Muscle of back (tissue), 11 donors: ENCODE data around the gene INCA1. TPM values are rescaled to one million over a fixed set of nuclear protein-coding genes. Genes with fewer than 3 reads are reported as not detected.

ENCODE experiments used
- DNase-seq, 3 donors: peaks; one replicate each; pipeline versions ENCODE4 v3.0.0 to v3.0.0-alpha.2; 2013
- polyA plus RNA-seq, 10 donors: library from polyadenylated mRNA; unstranded; fragments of 120-200 nt; gene quantifications; one replicate each; pipeline ENCODE4 v1.2.1, GENCODE V29; 2013; ENCODE audit not compliant: insufficient read length in 10 of 10

Gene INCA1
- polyA plus RNA-seq, 10 donors, result 3.0 to 6.9 (median 4.2) TPM

- no peak for DNase-seq
These were observed 17.0 kb upstream of the INCA1 start for GRCh38 chr17:5014357-5014756.

GRCh38 chr17:5011928-5012327 lies 14.6 kb upstream of the INCA1 start:
- no peak for DNase-seq

DNA sequence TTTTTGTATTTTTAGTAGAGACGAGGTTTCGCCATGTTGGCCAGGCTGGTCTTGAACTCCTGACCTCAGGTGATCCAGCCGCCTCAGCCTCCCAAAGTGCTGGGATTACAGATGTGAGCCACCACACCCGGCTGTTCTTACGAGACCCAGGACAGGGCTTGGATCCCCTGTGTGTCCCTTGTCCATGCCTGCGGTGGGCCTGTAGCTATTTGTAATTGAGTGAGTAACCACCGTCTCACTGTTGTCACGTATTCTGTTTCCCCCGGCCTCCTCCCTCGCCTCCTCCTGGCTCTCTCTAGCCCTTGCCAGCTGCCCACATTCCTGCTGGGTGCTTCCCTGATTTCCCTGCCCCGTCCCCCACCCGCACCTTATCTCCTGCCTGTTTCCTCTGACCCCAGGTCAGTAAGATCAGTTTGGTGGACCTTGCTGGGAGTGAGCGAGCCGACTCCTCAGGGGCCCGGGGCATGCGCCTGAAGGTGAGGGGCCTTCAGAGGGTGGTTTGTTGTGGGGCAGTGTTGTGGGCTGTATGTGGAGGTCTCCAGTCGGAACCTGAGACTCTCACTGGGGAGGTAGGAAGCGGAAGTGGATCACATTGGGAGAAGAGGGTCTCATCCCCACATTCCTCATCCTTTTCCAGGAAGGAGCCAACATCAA lies 6.0 kb upstream of the INCA1 start:
- no peak for DNase-seq

GRCh38 chr17:5002121-5002788 lies 4.9 kb upstream of the INCA1 start:
- DNase-seq, result no peak

- peak in 2 of 3 donors; percentile 33 to 65 for DNase-seq
These were observed 2.9 kb upstream of the INCA1 start for GRCh38 chr17:5000237-5000639.

DNA sequence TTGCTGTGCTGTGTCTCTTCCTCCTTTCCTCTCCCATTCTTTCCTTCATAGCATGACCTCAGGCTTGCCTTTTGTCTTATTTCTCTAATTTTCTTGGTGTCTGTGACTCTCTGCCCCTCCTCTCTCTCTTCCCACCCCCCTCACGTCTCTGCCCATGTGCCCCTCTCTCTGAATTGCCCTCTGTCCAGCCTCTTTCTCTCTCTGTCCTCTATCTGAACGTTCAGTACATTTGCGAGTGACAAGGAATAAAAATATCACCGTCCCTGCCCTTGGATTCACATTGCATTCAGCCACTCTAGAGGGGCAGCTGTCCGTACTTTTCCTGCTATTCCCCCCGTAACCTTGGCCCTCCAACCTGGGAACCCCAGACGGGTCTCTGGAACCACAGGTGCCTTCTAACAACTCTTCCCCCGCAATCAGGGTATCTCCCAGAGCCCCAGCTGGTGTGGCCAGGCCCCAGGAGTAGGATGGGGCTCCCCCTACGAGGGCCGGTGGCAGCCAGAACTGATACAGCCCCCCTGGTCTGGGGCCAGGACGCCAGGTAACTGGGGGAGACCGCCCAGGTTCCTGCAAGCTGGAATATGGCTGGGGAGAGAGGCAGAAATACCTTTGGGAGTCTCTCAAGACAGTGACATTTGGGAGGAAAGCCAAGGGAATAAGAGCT lies 2.2 kb upstream of the INCA1 start:
- no peak for DNase-seq

DNA sequence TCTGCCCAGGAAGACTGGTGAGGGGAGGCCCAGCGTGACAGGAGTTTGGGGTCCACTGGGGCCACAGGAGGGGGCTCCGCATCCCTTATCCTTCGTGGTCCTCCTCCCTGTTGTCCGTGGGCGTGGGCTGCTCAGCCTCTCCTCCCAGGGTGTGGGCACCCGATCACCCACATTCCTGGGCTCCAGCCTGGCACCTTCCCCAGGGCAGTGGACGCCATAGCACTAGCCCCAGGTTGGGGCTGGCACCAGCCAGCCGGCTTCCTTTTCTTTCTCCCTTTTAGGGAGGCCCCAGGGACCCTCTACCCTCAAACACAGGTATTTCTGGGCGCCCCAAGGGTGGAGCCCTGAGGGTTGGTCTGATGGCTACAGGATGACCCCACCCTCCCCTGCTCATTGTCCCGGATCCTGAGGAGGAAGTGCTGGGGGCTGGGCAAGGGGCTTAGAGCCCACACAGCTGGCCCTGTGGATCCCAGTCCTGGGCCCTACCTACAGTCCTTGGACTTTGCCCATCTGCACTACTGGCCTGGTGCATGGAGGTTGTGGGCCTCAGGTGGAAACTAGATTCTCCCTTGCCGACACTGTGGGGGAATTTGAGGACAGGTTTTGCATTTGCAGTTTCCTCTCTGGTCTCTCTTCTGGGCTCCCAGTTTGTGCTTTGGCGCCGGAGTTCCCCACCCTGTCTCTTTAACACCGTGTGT lies 1.6 kb upstream of the INCA1 start:
- no peak for DNase-seq

DNA sequence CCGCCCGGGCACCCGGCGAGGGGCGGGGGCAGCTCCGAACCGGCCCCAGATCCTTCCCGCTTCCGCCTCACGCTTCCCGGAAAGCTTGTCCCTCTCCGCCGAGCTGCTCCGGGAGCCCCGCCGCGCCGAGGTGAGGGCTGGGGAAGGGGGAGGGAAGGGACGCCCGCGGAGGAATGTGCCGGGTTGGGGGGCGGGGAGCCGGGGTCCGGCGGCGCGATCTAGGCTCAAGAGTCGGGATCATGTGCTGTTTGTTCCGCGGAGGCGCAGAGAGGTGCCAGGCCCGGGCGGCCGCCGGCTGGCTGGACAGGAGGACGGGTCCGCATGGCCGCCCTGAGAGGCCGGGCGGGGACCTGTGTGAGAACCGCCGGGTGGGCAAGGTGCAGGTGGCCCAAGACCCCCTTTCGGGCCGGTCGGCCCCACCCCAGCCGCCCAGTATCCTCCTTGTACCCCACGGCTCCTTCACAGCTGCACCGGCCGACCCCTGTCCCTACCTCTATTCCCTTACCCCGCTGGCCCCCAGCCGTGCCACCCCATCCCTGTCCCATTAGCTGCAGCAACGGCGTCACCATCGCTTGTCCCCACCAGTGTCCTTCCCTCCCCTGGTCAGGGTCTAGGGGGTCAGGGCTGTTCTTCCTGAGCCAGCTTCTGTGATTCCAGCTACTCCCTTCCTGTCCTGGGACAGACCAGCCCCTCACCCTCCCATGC lies 857 bp upstream of the INCA1 start:
- DNase-seq, result peak in 1 of 3 donors; percentile 62

- DNase-seq, result no peak
These were observed 3.2 kb downstream of the INCA1 start for GRCh38 chr17:4994081-4994595.

DNA sequence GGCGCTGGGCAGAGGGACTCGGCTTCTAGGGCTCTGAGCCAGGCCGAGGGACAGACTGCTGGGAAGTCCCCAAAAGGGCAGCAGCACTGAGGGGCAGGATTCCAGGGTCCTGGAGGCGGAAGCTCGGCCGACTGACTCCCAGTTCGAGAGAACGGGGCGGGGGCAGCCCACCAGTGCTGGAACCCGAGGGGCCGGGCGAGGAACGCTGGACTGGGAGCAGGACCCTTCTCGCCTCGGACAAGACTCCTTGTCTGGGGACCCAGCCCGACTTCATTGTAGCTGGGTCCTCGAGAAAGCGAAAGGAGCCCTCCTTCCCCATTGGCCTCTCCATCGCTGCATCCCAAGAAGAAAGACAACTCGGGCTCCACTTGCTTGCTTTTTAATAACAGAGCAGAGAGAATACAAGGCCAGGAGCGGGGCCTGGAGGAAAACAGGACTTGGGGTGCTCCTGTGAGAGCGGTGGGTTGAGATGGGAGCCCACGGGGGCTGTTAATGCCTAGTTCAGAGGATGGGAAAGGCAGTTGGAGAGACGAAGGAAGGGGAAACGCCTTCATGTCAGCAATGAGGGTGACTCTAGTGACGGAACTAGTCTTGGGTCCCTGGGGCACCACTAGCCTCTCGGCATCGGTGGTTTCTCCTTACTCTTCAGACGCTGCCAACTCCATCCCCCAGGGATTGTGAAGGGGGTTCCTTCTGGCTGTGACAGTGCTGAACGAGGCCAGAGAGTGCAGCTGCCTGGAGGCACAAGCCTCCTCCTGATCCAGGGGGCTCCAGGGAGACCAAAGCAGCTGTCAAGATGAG lies 9.4 kb downstream of the INCA1 start:
- DNase-seq, result peak in 2 of 3 donors; percentile 36 to 80

DNA sequence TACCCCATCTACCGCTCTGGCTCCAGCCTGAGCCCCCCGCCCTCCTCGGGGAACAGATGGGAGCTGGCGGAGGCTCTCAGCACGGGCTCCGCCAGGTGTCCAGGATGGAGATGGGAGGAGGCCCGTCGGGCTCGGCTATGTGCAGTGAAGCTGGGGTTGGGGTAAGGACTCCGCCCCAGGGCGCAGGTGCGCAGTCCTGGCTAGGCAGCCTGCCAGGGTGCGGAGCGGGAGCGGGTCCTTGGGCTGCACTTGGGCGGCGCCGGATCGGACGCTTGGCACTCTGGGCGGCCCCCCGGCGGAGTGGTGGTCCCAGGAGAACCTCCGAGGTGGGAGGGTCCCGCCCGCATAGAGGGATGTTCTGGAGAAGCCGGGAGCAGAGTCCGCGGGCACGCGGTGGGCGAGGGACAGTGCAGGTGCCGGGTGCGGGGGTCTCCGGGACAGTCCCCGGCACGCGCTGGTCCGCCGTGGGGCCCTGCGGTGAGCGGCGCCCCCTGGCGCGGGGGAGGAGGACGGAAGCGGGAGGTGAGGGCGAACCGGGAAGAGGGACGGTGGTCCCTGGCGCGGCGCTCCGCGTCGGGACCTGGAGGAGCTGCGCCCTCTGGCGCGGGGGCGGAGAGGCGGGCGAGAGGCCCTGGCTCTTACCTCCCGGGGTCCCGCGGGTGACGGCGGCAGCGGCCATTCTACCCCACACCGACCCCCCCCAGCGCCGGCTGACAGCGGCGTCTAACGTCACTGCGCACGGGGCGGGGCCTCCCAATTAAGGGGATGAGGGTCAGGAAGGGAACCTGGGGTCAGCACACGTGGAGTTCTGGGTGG lies 10.2 kb downstream of the INCA1 start, which contains the start of gene CAMTA2:
Gene CAMTA2, minus strand, starts transcription at position 725 of the 816 bp plus-strand sequence. CDS start 1,453 bp downstream, outside the sequence.
- peak; percentile 81 to 96 (median 87) for DNase-seq

GRCh38 chr17:4986403-4986802 lies 10.9 kb downstream of the INCA1 start:
- DNase-seq, result no peak

DNA sequence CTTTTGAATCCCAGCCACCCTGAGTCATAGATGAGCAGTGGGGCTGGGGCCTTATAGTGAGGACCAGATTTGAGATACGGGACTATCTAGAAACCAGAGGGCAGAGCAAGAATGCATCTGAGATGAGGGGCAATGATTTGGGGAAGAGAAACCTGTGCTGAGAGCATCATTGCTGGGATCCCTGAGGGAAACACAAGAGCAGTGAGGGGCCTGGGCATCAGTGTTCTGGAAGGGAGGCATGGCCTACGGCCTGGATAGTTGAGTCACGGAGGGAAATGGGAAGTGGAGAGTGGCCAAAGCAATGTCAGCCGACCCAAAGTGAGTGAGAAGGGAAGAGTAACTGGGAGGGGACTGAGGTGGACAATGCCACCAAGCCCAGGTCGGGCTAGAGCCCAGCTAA lies 15.0 kb downstream of the INCA1 start:
- no peak for DNase-seq

- peak in 2 of 3 donors; percentile 66 to 80 for DNase-seq
These were observed 16.6 kb downstream of the INCA1 start for GRCh38 chr17:4980644-4981216.

GRCh38 chr17:4978726-4979125 lies 18.6 kb downstream of the INCA1 start:
- DNase-seq, result no peak

GRCh38 chr17:4974115-4974670 lies 23.1 kb downstream of the INCA1 start:
- DNase-seq, result no peak

GRCh38 chr17:4973256-4974114 lies 23.8 kb downstream of the INCA1 start:
- no peak for DNase-seq

GRCh38 chr17:4972752-4973151 lies 24.6 kb downstream of the INCA1 start:
- DNase-seq, result no peak
